Measurements from ENCODE around the gene DNAH7. TPM values are rescaled to one million over a fixed set of nuclear protein-coding genes. Genes with fewer than 3 reads are reported as not detected.

DNAH7 gene
- total RNA-seq, 1 experiment from 2014 or later: 0.14 TPM

DNA sequence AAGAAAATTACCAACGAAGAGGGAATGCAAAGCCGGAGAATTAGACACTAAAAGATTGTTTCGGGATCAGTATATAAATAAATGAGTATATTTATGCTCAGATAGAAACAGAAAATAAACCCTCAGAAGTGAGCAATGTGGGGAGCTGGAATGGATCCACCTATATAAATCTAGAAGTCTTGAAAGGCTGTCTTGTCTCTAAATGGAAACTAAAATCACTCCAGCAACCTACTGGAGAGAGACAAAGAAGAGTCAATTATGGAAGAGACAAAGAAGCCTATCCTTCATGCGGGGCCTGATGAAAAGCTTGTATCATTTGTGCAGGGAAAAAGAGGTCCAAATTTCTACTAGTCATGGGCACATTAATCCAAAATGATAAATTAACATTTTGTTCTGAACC is 158.1 kb downstream of the DNAH7 start:
- DNase-seq (ENCODE audit: low read depth): no peak
- in situ Hi-C loops (cut with HindIII; ENCODE audit: low pct_unique_long_range_greater_than_20kb, low sequenced_read_pairs): no loop called here

DNA sequence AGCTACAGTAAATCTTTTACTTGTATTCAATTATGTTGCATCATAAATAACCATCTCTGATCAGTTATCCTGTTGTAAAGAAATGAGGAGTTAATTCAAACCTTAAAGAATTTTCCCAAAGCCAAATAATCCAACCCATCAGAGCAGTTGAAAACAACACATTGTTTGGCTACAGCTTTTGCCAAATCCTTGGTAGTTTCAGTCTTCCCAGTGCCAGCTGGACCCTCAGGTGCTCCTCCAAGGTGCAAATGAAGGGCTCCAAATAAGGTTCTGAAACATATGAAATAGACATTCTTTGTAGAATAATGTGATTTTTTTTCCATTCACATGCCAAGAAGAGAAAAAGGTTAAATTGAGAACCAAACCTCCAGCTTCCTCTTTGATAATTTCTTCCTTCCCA is 158.7 kb downstream of the DNAH7 start:
- no peak for DNase-seq (ENCODE audit: low read depth)
- in situ Hi-C loops (cut with HindIII; ENCODE audit: low pct_unique_long_range_greater_than_20kb, low sequenced_read_pairs): no loop called here

DNA sequence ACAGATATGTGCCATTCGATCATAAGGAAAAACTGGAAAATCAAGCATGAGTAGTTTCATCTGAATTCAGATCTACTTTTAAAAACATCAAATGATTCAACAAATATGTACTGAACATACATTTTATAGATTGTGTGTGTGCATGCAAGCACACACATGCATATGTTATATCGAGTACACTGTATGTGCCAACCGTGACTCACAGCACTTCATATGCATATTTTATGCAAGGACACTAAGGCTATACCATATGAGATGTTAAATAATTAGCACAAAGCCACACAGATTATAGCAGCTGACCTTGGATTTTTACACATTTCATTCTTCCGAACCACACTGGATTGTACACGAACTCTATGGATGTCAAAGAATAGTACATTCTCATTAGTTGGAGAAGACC is 161.2 kb downstream of the DNAH7 start:
- in situ Hi-C loops (cut with HindIII; ENCODE audit: low pct_unique_long_range_greater_than_20kb, low sequenced_read_pairs): no loop called here
- no peak for DNase-seq (ENCODE audit: low read depth)

DNA sequence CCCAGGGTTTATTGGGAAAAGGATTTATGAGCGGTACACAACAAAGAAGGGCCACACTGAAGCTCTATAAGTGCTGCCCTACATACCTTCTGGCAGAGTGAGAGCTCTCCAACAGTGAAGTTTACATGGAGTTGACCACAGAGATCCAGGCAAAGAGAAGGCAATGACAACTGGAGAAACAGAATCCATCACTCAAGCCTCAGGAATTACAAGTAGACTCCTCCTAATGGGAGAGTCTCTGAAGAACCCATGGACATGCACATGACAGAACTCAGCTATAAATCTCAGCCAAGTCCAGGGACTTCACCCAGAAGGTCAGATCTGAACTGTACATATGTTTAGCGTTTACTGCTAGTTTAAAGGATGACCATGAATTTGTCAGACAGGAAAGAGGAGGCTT is 164.7 kb downstream of the DNAH7 start:
- in situ Hi-C loops (cut with HindIII; ENCODE audit: low pct_unique_long_range_greater_than_20kb, low sequenced_read_pairs): no loop called here
- DNase-seq (ENCODE audit: low read depth): no peak

DNA sequence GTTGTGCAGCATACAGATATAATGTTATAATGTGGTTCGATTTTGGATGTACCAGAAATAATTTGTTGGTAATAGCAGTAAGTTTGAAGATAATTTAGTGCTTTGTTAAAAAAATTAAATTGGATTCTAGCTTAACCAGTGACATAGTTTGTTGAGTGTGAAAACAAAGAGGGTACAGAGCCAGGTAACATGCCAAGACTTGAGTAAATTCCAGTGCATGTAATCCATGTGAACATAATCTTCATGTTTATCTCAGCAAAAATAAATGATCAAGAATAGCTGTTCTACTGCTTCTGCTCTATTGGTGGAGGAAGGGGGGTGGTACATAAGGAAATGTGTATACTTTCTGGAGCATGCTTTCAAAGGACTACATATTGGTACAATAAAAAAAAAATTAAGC is 165.8 kb downstream of the DNAH7 start:
- no peak for DNase-seq (ENCODE audit: low read depth)
- in situ Hi-C loops (cut with HindIII; ENCODE audit: low pct_unique_long_range_greater_than_20kb, low sequenced_read_pairs): no loop called here

DNA sequence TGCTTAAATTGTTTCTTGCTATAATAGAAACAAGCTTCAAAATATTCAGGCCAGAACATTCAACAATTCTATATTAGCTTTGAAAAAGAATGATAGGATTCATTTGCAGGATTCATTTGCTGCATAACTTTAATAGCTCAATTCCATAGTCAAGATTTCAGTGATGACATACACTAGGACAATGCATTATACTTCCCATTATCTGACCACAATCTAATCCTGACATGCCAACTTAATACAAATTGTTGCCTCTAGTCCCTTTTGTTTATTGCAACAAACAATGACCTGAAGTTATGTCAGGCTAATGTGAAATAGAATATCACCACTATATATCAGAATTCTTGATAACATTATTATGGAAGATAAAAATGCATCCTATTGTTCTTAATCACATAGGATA is 169.4 kb downstream of the DNAH7 start:
- in situ Hi-C loops (cut with HindIII; ENCODE audit: low pct_unique_long_range_greater_than_20kb, low sequenced_read_pairs): no loop called here
- no peak for DNase-seq (ENCODE audit: low read depth)

DNA sequence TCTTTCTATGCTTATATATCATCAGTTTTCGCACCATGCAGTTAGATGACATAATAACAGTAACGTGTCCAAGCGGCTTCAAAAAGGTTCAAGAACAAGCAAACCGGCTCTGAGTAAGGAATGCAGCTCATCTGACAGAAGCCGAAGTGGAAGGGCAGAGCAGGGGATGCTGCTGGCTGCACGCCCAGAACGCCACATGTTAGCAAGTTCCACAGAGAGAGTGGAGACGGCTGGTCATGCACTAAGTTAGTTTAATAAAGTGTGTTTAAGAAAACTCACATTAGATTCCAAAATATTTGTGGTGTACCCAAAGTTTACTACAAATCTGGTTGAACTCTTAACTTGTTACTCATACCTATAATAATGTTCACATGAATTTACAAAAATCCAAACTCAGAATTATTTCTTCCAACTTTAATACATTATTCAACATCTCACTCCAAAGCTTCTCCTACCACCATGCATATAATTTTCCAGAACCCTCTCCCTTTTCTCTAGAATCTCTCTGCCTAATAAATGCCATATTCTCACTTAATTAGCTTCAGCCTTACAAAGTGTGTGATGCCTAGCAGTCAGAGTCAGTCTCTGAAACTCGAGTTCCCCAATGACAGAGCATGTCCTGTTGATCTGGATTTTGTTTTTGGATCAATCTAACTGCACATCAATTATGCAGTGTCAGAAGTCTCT is 170.0 kb downstream of the DNAH7 start:
- in situ Hi-C loops (cut with HindIII; ENCODE audit: low pct_unique_long_range_greater_than_20kb, low sequenced_read_pairs): no loop called here

DNA sequence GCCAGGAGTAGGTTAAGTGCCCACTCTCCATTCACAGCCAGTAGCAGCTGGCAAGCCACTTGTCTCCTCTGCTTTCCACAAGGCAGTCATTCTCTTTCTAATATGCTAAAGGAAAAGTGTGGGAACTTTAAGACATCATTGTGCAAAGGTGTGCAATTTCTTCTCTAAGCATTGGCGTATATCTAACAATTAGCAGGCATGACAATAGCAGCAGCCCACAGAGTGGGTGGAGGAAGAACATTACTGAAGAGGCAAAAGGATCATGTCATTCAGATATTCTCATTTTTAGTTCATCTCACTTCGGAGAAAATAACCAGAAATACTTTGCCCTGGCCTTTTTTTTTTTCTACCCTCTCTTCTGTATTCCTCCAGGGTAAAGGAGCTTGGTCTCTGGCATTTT is 177.6 kb downstream of the DNAH7 start:
- no peak for DNase-seq (ENCODE audit: low read depth)
- in situ Hi-C loops (cut with HindIII; ENCODE audit: low pct_unique_long_range_greater_than_20kb, low sequenced_read_pairs): no loop called here

More for the DNA sequence above, 170.0 kb downstream of the DNAH7 start:
- no peak for DNase-seq (ENCODE audit: low read depth)

DNA sequence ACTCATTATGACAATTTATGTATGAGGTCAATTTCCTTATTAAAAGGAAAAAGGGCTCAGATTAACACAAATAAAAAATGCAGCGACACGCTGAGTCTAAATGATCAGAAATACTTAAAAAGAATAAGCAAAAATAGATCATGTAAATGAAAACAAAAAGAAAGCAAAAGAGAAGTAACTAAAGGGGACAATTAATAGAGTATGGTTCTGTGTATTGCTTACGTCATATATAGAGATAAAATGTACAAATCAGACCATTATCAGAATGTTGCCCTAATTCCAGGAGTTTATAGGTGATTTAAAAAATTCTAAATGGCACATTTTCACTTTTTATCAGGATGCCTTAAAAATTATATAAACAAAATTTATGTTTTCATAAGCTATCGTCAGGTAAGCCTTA is 189.5 kb downstream of the DNAH7 start:
- no peak for DNase-seq (ENCODE audit: low read depth)
- in situ Hi-C loops (cut with HindIII; ENCODE audit: low pct_unique_long_range_greater_than_20kb, low sequenced_read_pairs): no loop called here

DNA sequence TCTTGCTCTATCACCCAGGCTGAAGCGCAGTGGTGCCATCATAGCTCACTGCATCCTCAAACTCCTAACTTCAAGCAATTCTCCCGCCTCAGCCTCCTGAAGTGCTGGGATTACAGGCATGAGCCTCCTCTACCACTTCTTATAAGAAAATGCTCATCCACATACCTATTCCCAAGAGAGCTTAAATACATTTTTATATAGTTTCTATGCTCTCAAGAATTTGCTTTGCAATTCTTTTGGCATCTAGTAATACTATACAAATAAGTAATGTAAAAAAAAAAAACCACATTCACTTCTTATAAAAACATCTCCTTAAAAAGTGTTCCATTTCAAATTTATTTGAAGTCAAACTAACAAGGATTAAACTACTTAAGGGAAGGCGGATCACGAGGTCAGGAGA is 197.3 kb downstream of the DNAH7 start:
- no peak for DNase-seq (ENCODE audit: low read depth)
- in situ Hi-C loops (cut with HindIII; ENCODE audit: low pct_unique_long_range_greater_than_20kb, low sequenced_read_pairs): no loop called here

DNA sequence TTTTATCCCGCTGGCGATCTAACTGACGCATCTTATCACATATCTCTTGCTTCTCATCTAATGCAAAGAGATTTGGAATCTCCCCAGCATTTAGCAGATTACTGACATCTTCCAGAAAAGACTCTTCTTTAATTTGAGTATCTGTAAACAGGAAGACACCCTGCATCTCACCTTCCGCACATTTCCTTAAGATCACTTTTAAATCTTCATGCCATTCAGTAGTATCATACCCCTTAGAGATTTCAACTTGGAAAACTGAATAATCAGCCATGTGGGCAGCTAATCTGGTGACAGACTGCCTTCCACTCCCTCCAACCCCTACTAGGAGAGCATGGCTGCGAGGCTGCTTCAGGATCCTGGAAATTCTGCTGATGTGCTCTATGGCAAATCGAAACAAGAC is 204.3 kb downstream of the DNAH7 start:
- DNase-seq (ENCODE audit: low read depth): no peak
- in situ Hi-C loops (cut with HindIII; ENCODE audit: low pct_unique_long_range_greater_than_20kb, low sequenced_read_pairs): no loop called here

DNA sequence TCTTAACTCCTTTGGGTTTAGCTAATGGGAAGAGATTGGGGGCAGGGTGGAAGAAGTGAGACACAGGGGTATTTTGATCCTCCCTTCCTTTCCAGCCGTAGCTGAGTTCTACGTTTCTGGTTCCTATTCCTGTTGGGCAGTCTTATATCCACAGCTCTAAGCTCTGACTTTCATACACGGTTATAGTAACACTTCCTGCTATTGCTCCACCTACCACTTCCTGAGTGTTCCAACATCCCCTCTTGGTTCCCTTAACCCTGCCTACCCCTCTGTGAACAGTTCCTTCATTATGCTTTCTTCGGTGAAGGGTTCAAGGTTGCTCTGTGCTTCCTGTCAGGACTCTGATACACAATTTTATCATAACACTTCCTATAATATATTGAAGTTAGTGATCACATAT is 205.1 kb downstream of the DNAH7 start:
- no peak for DNase-seq (ENCODE audit: low read depth)
- in situ Hi-C loops (cut with HindIII; ENCODE audit: low pct_unique_long_range_greater_than_20kb, low sequenced_read_pairs): no loop called here

DNA sequence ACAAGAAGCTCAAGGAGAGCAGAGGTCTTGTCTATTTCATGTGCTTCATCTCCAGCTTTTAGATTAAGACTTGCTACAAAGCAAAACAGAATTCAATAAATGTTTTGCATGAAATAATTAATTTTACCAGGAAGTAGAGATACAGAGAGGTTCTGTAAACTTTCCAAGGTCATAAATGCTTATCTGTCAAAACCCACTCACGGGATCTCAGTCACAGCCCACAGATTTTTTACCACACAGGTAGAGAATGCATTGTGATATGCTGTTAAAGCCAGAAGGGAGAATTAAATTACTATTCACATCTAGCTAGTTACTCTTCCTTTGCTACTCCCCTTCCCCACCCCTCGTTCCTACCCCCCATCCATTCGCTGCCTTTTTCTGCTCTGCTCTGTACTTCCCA is 205.5 kb downstream of the DNAH7 start:
- DNase-seq (ENCODE audit: low read depth): no peak
- in situ Hi-C loops (cut with HindIII; ENCODE audit: low pct_unique_long_range_greater_than_20kb, low sequenced_read_pairs): no loop called here

DNA sequence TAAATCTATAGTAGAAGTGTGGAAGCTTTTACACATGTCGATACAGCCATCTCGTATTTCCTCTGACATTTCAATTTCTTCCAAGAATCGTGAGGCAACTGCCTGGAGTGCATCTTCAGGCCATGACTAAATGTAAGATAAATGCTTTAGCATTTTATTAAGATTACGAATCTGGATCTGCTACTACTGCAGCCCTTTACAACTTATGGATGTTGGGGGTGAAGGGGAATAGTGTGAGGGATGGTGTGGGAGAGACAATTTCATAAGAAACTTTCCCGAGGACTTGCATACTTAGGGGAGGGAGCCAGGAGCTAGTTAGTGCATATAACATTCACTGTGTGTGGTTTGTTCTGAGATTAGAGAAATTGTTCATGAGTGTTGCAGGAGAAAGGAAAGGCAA is 206.8 kb downstream of the DNAH7 start:
- in situ Hi-C loops (cut with HindIII; ENCODE audit: low pct_unique_long_range_greater_than_20kb, low sequenced_read_pairs): no loop called here
- DNase-seq (ENCODE audit: low read depth): no peak

DNA sequence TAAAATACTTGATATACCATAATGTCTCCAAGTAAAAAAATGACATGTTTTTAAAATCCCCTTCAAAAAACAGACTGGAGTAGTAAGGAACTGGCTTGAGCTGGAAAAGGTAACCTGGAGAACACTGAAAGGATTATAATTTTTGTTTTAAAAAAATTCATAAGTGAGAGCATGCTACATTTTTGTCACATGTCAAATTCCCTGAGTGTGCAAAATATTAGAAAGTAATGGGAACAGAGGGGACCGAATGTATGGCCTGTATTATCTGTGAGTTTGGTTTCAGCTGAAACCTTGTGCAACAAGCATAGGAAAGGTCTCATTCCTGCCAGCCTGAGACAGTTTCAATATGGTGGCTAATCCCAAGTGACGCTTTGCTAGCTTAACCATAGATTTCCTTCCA is 209.1 kb downstream of the DNAH7 start:
- DNase-seq (ENCODE audit: low read depth): no peak
- in situ Hi-C loops (cut with HindIII; ENCODE audit: low pct_unique_long_range_greater_than_20kb, low sequenced_read_pairs): no loop called here

DNA sequence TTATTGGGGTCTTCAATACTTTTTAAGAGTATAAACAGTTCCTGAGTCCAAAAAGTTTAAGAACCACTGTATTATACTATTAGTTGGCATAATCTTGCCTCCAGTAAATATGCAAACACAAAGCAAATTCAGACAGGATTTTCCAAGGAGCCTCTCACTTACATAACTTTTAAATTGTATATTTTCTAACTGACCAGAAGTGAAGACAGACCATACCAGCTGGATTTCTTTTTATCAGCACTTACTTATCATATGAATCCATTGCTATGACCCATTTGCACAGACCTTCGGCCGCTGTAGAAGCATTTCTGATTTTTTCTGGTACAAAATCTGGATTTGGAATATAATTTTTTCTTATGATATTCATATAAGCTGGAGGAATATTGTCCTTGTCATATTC is 211.5 kb downstream of the DNAH7 start:
- in situ Hi-C loops (cut with HindIII; ENCODE audit: low pct_unique_long_range_greater_than_20kb, low sequenced_read_pairs): no loop called here
- DNase-seq (ENCODE audit: low read depth): no peak

DNA sequence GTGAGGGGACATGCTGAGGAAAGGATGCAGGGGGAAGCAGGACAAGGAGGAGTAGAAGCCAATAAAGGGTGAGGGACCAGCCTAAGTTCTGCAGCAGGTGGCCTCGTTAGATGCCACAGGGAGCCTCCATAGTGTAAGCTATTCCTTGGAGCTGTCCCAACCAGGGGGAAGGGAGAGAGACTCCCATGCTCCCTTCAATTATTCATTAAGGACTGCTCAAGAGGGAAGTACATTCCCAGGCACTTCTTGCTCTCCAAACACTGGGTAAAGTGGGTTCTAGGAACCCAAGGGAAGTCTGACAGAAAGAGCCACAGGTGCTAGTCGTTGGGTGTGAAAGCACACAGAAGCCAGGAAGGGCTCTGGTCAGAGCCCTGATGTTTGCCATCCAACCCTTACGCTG is 217.9 kb downstream of the DNAH7 start:
- DNase-seq (ENCODE audit: low read depth): no peak
- in situ Hi-C loops (cut with HindIII; ENCODE audit: low pct_unique_long_range_greater_than_20kb, low sequenced_read_pairs): no loop called here

DNA sequence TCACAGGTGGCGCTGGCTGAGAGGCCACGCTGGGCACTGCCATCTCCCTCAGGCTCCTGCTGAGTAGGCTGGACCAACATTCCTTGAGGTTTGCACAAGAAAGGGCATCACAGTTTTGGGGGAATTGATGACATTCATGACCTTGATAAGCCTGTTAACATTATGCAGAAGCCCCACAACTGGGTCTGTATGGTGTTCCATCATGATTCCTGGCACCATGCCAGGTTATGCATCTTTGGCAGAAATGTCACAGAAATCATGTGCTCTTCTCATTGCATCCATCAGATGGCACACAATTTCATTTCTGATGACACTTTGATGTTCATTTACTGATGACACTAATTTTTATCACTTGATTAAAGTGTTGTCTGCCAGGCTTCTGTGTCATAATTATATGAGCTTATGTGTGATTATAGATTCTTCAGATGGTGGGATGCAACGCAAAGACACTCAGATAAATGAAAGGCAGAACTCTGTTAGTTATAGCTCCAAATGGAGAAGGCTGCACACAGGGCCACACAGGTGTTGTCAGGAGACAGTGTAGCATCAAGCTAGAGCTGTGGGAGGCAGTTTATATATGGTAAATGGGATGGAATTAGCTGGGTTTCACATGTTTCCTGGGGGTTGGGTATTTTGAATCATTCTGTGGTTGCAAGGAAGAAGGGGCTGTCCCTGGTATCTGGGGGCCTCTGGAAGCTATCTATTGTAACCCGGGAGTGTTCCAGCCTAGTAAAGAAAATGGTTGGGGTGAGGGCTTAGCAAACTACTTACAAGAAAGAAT is 220.3 kb downstream of the DNAH7 start:
- DNase-seq (ENCODE audit: low read depth): no peak
- in situ Hi-C loops (cut with HindIII; ENCODE audit: low pct_unique_long_range_greater_than_20kb, low sequenced_read_pairs): no loop called here

DNA sequence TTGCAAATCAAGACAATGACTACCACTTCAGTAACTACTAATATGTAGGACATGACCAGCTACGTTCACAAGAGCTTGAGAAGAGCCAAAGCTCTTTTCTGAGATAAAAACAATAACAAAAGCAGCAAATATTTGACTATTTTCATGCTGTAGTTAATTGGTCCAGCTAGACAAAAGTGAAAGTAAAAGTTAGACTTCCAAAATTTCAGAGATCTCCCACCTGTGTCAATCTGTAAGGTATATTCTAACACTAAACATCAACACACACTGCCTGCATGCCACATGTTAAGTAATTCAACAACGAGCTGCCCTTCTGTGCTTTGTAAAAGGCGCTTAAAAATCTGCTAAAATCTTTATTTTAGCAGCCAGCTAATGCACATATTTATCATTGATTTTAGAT is 225.7 kb downstream of the DNAH7 start:
- in situ Hi-C loops (cut with HindIII; ENCODE audit: low pct_unique_long_range_greater_than_20kb, low sequenced_read_pairs): no loop called here
- no peak for DNase-seq (ENCODE audit: low read depth)

DNA sequence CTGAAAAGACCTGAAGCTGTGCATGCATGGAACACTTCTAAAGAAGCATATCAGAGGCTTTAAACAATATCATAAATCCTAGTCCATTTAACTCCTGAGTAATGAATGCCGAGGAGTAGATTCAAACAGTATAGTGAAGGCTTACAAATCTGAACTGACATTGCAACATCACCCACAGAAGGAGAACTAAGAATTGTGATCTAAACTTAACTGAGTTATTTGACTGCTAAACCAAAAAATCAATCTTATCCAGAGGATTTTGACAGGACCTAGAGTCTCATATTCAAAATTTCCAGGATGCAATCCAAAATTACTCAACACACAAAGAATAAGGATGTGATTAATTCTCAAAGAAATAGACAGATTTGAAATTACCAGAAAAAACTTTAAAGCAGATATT is 230.6 kb downstream of the DNAH7 start:
- DNase-seq (ENCODE audit: low read depth): no peak
- in situ Hi-C loops (cut with HindIII; ENCODE audit: low pct_unique_long_range_greater_than_20kb, low sequenced_read_pairs): no loop called here

Measured in Caki2 (cell line).